Measurements from ENCODE around the gene ATG101. TPM values are rescaled to one million over a fixed set of nuclear protein-coding genes. Genes with fewer than 3 reads are reported as not detected.
"Not testable (repeated sequence)": the region's sequence is repeated elsewhere in the genome, so short reads cannot be mapped to it uniquely, and the experiment has no call there.

ATG101 gene
- total RNA-seq, 1 experiment from 2014 or later = 66.9 TPM

DNA sequence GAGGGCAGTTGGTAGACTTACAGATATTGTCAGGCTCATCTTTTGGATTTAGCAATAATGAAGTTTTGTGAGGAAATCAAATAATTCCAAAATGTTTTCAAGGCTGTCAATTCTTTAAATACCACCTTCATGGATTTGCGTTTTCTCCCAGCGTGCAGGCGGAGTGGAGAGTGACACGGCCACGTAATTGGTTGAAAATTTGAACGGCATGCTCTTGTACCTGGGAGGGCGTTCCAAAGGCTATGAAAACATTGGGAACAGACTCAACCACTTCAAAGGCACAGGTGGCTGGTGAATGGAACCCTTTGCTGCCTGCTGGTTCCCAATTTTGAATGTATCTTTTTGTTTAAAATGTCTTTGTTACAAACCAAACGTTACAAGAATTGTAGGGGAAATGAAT lies 22.1 kb downstream of the ATG101 start:
- H3K36me3 Mint-ChIP-seq (ENCODE audit: insufficient read depth, unreplicated experiment) = peaks cover 3% of the 10 kb centered on the region
- CTCF ChIA-PET = interaction anchor here (0.6 kb wide), 1 partner anchor 269 kb away, joined by 3 read pairs; no protein-coding TSS in a partner anchor
- H3K27ac Mint-ChIP-seq (ENCODE audit: low read depth, unreplicated experiment) = no peak overlapping the region
- no TSS peak for BruUV-seq (replicated peaks)
- no peak for DNase-seq (ENCODE audit: unreplicated experiment)
- H3K27me3 Mint-ChIP-seq (ENCODE audit: insufficient read depth, unreplicated experiment) = peaks cover 88% of the 10 kb centered on the region
- TF ChIP-seq, protein P1, sequence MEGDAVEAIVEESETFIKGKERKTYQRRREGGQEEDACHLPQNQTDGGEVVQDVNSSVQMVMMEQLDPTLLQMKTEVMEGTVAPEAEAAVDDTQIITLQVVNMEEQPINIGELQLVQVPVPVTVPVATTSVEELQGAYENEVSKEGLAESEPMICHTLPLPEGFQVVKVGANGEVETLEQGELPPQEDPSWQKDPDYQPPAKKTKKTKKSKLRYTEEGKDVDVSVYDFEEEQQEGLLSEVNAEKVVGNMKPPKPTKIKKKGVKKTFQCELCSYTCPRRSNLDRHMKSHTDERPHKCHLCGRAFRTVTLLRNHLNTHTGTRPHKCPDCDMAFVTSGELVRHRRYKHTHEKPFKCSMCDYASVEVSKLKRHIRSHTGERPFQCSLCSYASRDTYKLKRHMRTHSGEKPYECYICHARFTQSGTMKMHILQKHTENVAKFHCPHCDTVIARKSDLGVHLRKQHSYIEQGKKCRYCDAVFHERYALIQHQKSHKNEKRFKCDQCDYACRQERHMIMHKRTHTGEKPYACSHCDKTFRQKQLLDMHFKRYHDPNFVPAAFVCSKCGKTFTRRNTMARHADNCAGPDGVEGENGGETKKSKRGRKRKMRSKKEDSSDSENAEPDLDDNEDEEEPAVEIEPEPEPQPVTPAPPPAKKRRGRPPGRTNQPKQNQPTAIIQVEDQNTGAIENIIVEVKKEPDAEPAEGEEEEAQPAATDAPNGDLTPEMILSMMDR (IDR thresholded peaks at IDR 0.05; ENCODE audit: unreplicated experiment) = no peak
- H3K4me3 Mint-ChIP-seq (ENCODE audit: unreplicated experiment) = no peak overlapping the region
- POLR2A ChIA-PET = interaction anchor here (1.1 kb wide), 1 partner anchor 66 kb away, joined by 3 read pairs; no protein-coding TSS in a partner anchor
- intact Hi-C loops (cut with micrococcal nuclease) = no loop called here
- H3K4me1 Mint-ChIP-seq (ENCODE audit: insufficient read depth, unreplicated experiment) = peaks cover under 1% of the 10 kb centered on the region
- H3K9me3 Mint-ChIP-seq (ENCODE audit: unreplicated experiment) = no peaks in the 10 kb centered on the region

DNA sequence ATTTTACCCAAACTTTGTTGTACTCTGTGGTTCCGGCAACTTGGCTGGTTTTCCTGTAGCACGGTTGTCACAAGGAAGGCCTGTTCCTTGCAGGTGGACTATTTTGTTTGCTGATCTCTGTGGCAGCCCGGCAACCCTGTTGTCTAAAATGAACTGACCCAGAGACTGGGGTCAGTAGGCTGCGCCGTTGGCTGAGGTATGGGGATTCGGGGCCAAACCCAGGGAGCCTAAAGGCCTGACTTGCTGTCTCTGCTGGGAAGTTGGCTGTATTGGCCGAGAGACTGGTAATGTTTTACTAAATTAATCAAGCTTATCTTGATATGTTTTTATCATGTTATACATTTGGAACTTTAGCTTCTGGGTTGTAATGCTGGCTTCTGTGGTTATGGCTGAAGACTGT lies 23.6 kb downstream of the ATG101 start:
- CTCF ChIA-PET = interaction anchor here (0.5 to 2.2 kb wide), 4 partner anchors 11 to 159 kb away, joined by 3 to 6 read pairs (median 3); no protein-coding TSS in a partner anchor
- intact Hi-C loops (cut with micrococcal nuclease) = no loop called here
- Mint-ChIP-seq H3K27me3 (ENCODE audit: insufficient read depth, unreplicated experiment) (peaks cover 88% of the 10 kb centered on the region), H3K27ac (ENCODE audit: low read depth, unreplicated experiment) (no peak overlapping the region), H3K9me3 (ENCODE audit: unreplicated experiment) (no peaks in the 10 kb centered on the region), H3K36me3 (ENCODE audit: insufficient read depth, unreplicated experiment) (peaks cover 5% of the 10 kb centered on the region), H3K4me3 (ENCODE audit: unreplicated experiment) (no peak overlapping the region), H3K4me1 (ENCODE audit: insufficient read depth, unreplicated experiment) (no peaks in the 10 kb centered on the region)
- POLR2A ChIA-PET = no interaction called here
- no peak for DNase-seq (ENCODE audit: unreplicated experiment)
- TF ChIP-seq, protein P1 (IDR thresholded peaks at IDR 0.05; ENCODE audit: unreplicated experiment) = no peak
- no TSS peak for BruUV-seq (replicated peaks)

DNA sequence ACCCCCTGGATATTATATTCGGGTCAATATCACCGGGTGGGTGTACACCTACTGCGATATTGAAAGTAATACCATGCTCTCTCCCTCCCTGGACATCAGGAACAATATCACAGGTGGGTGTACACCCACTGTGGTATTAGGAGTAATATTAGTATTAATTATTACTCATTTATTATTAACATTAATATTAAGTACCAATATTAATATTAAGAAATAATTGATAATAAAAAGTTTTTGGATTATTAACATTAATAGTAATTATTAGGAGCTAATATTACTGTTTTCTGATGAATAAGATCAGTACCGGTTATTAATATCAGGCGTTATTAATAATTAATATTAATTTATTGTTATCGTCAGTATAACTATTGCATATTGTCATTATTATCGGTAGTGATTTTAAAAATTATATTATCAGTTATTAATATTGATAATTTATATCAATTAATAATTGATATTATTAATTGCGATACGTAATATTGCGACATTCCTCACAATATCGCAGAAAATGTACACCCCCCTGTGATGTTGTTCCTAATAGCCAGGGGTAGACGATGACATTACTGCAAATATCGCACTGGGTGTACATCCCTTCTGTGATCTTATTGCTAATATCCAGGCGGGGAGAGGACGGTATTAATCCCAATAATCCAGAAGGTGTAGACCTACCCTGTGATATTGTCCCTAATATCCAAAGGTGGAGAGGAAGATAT lies 26.7 kb downstream of the ATG101 start:
- intact Hi-C loops (cut with micrococcal nuclease) = no loop called here
- Mint-ChIP-seq H3K27me3 (ENCODE audit: insufficient read depth, unreplicated experiment) (peaks cover 77% of the 10 kb centered on the region), H3K27ac (ENCODE audit: low read depth, unreplicated experiment) (no peak overlapping the region), H3K4me1 (ENCODE audit: insufficient read depth, unreplicated experiment) (no peaks in the 10 kb centered on the region), H3K4me3 (ENCODE audit: unreplicated experiment) (no peak overlapping the region), H3K9me3 (ENCODE audit: unreplicated experiment) (no peaks in the 10 kb centered on the region), H3K36me3 (ENCODE audit: insufficient read depth, unreplicated experiment) (peaks cover 5% of the 10 kb centered on the region)
- BruUV-seq (replicated peaks) = no TSS peak
- CTCF ChIA-PET = interaction anchor here (1.0 kb wide), 1 partner anchor 70 kb away, joined by 3 read pairs; no protein-coding TSS in a partner anchor
- DNase-seq (ENCODE audit: unreplicated experiment) = no peak
- POLR2A ChIA-PET = no interaction called here
- TF ChIP-seq, protein P1 (IDR thresholded peaks at IDR 0.05; ENCODE audit: unreplicated experiment) = no peak

DNA sequence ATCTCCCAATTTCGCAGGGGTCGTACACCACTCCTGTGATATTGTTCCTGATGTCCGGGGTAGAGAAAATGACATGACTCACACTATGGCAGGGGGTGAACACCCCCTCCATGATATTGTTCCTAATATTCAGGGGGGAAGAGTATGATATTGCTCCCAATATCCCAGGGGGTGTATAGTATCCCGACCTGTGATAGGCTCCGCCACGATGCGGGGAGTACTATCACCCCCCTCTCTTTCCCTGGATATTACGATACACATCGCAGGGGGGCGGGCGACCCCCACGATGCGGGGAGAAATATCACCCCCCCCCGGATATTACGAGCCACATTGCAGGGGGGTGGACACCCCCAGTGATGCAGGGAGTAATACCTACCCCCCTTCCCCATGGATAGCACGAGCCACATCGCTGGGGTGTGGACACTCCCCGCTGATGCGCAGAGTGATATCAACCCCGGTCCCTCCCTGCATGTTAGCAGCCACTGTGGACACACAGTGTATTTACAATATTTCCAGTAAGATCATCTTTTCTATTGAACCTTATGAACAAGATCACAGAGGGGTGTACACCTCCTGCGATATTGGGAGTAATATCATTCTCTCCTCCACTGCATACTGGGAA lies 27.4 kb downstream of the ATG101 start:
- intact Hi-C loops (cut with micrococcal nuclease) = no loop called here
- ChIA-PET CTCF (interaction anchor here (1.0 kb wide), 1 partner anchor 71 kb away, joined by 3 read pairs; no protein-coding TSS in a partner anchor), POLR2A (no interaction called here)
- no peaks in the 10 kb centered on the region for H3K4me1 Mint-ChIP-seq (ENCODE audit: insufficient read depth, unreplicated experiment)
- no peak overlapping the region for H3K27ac Mint-ChIP-seq (ENCODE audit: low read depth, unreplicated experiment)
- peaks cover 77% of the 10 kb centered on the region for H3K27me3 Mint-ChIP-seq (ENCODE audit: insufficient read depth, unreplicated experiment)
- peaks cover 5% of the 10 kb centered on the region for H3K36me3 Mint-ChIP-seq (ENCODE audit: insufficient read depth, unreplicated experiment)
- BruUV-seq (replicated peaks) = no TSS peak
- no peak for DNase-seq (ENCODE audit: unreplicated experiment)
- TF ChIP-seq, protein P1 (IDR thresholded peaks at IDR 0.05; ENCODE audit: unreplicated experiment) = no peak
- H3K4me3 Mint-ChIP-seq (ENCODE audit: unreplicated experiment) = no peak overlapping the region
- H3K9me3 Mint-ChIP-seq (ENCODE audit: unreplicated experiment) = no peaks in the 10 kb centered on the region

DNA sequence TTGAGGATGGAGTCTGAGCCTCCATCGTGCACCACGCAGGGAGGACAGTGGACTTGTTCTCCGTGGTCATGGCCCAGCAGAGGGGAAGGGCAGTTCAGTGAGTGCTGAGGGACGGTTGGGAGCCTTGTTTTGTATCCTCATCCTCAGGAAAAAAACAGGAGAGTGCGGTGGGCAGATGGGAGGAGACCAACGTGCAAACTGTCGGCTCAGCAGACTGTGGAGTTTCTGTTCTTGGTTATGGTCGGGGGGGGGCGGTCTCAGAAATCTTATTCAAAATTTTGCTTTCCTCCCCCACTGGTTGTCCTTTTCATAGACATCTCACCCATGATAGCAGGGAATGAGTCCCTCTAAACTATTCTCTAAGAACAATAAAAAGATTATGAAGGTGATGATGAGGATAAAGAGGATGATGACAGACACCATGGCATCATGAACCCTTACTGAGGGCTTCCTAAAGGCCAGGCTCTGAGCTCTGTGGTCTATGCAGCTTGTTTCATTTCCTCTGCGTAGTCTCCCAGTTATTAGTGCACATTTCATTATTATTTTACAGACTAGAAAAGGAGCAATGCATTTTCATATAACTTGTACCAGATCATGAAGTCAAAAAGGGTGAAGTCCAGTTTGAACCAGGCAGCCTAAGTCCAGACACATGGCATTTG lies 34.8 kb downstream of the ATG101 start:
- intact Hi-C loops (cut with micrococcal nuclease); BruUV-seq (replicated peaks); POLR2A ChIA-PET; H3K4me3 Mint-ChIP-seq (ENCODE audit: unreplicated experiment); H3K36me3 Mint-ChIP-seq (ENCODE audit: insufficient read depth, unreplicated experiment); CTCF ChIA-PET; H3K4me1 Mint-ChIP-seq (ENCODE audit: insufficient read depth, unreplicated experiment); DNase-seq (ENCODE audit: unreplicated experiment); H3K9me3 Mint-ChIP-seq (ENCODE audit: unreplicated experiment); H3K27ac Mint-ChIP-seq (ENCODE audit: low read depth, unreplicated experiment): not testable (repeated sequence)
- peaks cover 53% of the 10 kb centered on the region for H3K27me3 Mint-ChIP-seq (ENCODE audit: insufficient read depth, unreplicated experiment)
